Thymus (tissue), 11 donors: ENCODE data around the gene STK39. TPM values are rescaled to one million over a fixed set of nuclear protein-coding genes. Genes with fewer than 3 reads are reported as not detected.

Experiments
- DNase-seq, 9 donors: peaks; one replicate each; pipeline ENCODE4 v3.0.0-alpha.2; 2013; ENCODE audit warnings: low spot score in 9 of 9, low read depth in 6 of 9, missing footprints in 1 of 9
- H3K27ac ChIP-seq, 2 donors: one replicate each; pipeline ENCODE4 v1.5.1; 2013; ENCODE audit warnings: control low read depth in 1 of 2, low read depth in 1 of 2, low read length in 1 of 2, mild to moderate bottlenecking in 1 of 2, moderate library complexity in 1 of 2
- H3K27me3 ChIP-seq, 2 donors: one replicate each; pipeline ENCODE4 v1.5.1; 2013; ENCODE audit warnings: low read length in 1 of 2; ENCODE audit not compliant: control insufficient read depth in 2 of 2, insufficient read depth in 1 of 2
- H3K36me3 ChIP-seq, 2 donors: one replicate each; pipeline ENCODE4 v1.5.1; 2013; ENCODE audit warnings: low read length in 1 of 2, mild to moderate bottlenecking in 1 of 2, moderate library complexity in 1 of 2; ENCODE audit not compliant: control insufficient read depth in 2 of 2, insufficient read depth in 2 of 2
- H3K4me1 ChIP-seq, 2 donors: one replicate each; pipeline ENCODE4 v1.5.1; 2013; ENCODE audit warnings: low read length in 2 of 2; ENCODE audit not compliant: control insufficient read depth in 2 of 2, insufficient read depth in 2 of 2
- H3K4me3 ChIP-seq, 2 donors: one replicate each; pipeline ENCODE4 v1.5.1; 2013; ENCODE audit warnings: low read length in 2 of 2, control low read depth in 1 of 2, mild to moderate bottlenecking in 1 of 2
- H3K9me3 ChIP-seq, 2 donors: one replicate each; pipeline ENCODE4 v1.5.1; 2013; ENCODE audit warnings: low read length in 1 of 2, mild to moderate bottlenecking in 1 of 2; ENCODE audit not compliant: control insufficient read depth in 2 of 2, insufficient read depth in 1 of 2
- WGBS: extraction: QIAGEN DNeasy Blood & Tissue Kit; methylation state at CpG from one replicate; pipeline ENCODE4 v1.1.7; 2013; 5-methylcytosine and 5-hydroxymethylcytosine counted together
- polyA plus RNA-seq: library from polyadenylated mRNA; stranded (reverse); fragments of 200-250 nt; gene quantifications from one replicate; pipeline ENCODE4 v1.2.3, GENCODE V29; 2013
- total RNA-seq: library from RNA; stranded (reverse); fragments of 120-200 nt; gene quantifications from one replicate; pipeline ENCODE4 v1.2.4, GENCODE V29; 2013
- donor health status: healthy.

STK39 gene
- total and polyA plus RNA-seq, 2 donors, result 30.7 to 34.1 TPM

- Histone ChIP-seq H3K4me3 (no peak overlapping the region), H3K27me3 (no peaks in the 10 kb centered on the region), H3K27ac (no peak overlapping the region), H3K36me3 (no peaks in the 10 kb centered on the region), H3K4me1 (no peaks in the 10 kb centered on the region), H3K9me3 (no peaks in the 10 kb centered on the region)
- WGBS, result 94% methylated on average over 5 of the region's 5 CpGs
- no peak for DNase-seq
These were observed 307.7 kb downstream of the STK39 start for GRCh38 chr2:167939514-167940345.

GRCh38 chr2:167937403-167937802 lies 310.0 kb downstream of the STK39 start:
- H3K9me3 ChIP-seq, result no peaks in the 10 kb centered on the region
- WGBS, result 95% methylated on average over 1 of the region's 1 CpG

DNA sequence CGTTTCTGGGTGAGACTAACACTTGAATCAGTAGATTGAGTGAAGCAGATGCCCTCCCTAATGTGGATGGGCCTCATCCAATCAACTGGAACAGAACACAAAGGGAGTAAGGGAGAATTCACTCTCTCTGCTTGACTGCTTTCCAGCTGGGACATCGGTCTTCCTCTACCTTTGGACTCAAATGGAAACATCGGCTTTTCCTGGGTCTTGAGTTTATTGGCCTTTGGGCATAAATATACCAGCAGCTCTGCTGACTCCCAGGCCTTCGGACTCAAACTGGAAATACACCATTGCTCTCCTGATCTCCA lies 311.6 kb downstream of the STK39 start:
- no peak overlapping the region for H3K27ac ChIP-seq
- H3K4me1 ChIP-seq, result no peaks in the 10 kb centered on the region
- DNase-seq, result no peak
- no peaks in the 10 kb centered on the region for H3K36me3 ChIP-seq
- H3K27me3 ChIP-seq, result no peaks in the 10 kb centered on the region
- no peak overlapping the region for H3K4me3 ChIP-seq
- 88% methylated on average over 4 of the region's 4 CpGs for WGBS
- no peaks in the 10 kb centered on the region for H3K9me3 ChIP-seq

More at GRCh38 chr2:167937403-167937802, 310.0 kb downstream of the STK39 start:
- Histone ChIP-seq H3K27me3 (no peaks in the 10 kb centered on the region), H3K27ac (no peak overlapping the region), H3K4me1 (no peaks in the 10 kb centered on the region), H3K4me3 (no peak overlapping the region), H3K36me3 (no peaks in the 10 kb centered on the region)
- DNase-seq, result no peak

DNA sequence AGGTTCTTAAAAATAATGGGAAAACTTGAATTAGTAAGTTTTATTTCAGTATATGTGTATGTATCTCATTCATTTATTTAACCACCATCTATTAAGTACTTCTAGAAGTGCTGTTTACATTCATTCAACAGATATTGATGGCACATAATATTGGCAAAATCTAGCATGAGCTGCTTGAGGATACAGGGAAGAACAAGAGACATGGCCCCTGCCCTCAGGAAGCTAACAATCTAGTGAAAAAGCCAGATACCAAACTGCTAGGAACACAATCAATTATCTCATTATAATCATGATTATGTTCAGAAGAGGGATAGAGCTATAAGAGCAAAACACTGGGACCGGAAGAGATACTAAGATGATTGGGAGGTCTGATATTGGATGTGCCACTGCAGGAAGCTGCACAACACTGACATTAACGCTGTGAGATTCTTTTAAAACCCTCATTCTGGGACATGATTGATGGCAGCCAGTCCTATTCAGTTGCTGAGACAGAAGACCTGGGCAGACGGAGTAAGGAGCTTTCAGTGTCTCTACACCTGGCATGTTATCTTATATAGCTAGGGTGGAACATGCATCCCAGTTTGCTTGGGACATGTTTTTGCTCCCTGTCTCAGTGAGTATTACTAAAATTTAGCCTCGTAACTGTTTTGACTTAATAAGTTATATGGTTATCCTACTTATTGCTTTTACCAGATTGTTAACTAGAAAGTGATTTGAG lies 314.1 kb downstream of the STK39 start:
- no peaks in the 10 kb centered on the region for H3K4me1 ChIP-seq
- WGBS, result 95% methylated on average over 4 of the region's 4 CpGs
- H3K27ac ChIP-seq, result no peak overlapping the region
- H3K27me3 ChIP-seq, result no peaks in the 10 kb centered on the region
- H3K9me3 ChIP-seq, result no peaks in the 10 kb centered on the region
- H3K36me3 ChIP-seq, result no peaks in the 10 kb centered on the region
- DNase-seq, result no peak
- no peak overlapping the region for H3K4me3 ChIP-seq

- 87% methylated on average over 4 of the region's 4 CpGs for WGBS
- Histone ChIP-seq H3K4me1 (no peaks in the 10 kb centered on the region), H3K27me3 (no peaks in the 10 kb centered on the region), H3K4me3 (no peak overlapping the region), H3K9me3 (no peaks in the 10 kb centered on the region), H3K36me3 (no peaks in the 10 kb centered on the region), H3K27ac (no peak overlapping the region)
- DNase-seq, result no peak
These were observed 315.2 kb downstream of the STK39 start for GRCh38 chr2:167932123-167932693.

GRCh38 chr2:167929484-167929883 lies 317.9 kb downstream of the STK39 start:
- Histone ChIP-seq H3K4me1 (no peaks in the 10 kb centered on the region), H3K27me3 (no peaks in the 10 kb centered on the region), H3K36me3 (no peaks in the 10 kb centered on the region), H3K9me3 (no peaks in the 10 kb centered on the region), H3K4me3 (no peak overlapping the region), H3K27ac (no peak overlapping the region)
- 97% methylated on average over 3 of the region's 3 CpGs for WGBS
- DNase-seq, result no peak

- Histone ChIP-seq H3K4me1 (no peaks in the 10 kb centered on the region), H3K4me3 (no peak overlapping the region), H3K9me3 (no peaks in the 10 kb centered on the region), H3K27ac (no peak overlapping the region), H3K27me3 (no peaks in the 10 kb centered on the region), H3K36me3 (no peaks in the 10 kb centered on the region)
- 97% methylated on average over 6 of the region's 6 CpGs for WGBS
- DNase-seq, result no peak
These were observed 319.0 kb downstream of the STK39 start for GRCh38 chr2:167928434-167928833.

DNA sequence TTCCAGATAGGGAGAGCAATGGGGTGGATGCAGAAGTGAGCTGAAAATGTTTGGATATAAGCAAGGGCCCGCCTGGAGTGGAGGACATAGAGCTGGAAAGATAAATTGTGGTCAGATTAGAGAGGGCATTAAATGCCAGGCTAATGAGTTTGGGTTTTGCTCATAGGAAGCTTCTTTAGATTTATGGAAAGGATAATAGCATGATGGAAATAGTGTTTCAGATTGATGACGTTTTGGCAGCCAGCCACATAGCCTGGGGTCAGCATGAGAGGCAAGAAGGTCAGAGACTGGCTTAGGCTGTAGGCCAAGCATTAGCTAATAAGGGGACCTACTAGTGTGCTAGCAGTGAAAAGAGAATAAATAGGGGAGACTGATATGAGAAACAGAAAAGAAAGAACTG lies 321.6 kb downstream of the STK39 start:
- no peaks in the 10 kb centered on the region for H3K4me1 ChIP-seq
- WGBS, result 97% methylated on average over 2 of the region's 2 CpGs

DNA sequence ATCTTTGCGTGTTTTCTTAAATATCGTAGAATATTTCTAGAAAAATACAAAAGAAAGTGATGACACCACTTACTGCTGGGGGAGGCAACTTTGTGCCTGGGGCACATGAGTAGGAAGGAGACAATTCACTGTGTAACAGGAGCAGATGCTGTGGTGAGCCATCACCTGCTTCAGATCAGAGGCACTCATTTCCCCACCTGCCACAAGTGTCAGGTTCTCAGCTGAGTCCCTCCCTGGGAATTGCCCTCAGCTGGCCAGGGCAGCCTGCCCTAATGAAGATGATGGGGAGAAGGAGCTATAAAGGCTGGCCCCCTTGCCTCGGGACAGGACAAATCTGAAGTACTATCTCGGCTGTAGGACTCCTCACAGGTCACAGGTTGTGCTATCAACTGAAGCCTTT lies 322.8 kb downstream of the STK39 start:
- 96% methylated on average over 4 of the region's 4 CpGs for WGBS
- Histone ChIP-seq H3K27ac (no peak overlapping the region), H3K36me3 (no peaks in the 10 kb centered on the region), H3K27me3 (no peaks in the 10 kb centered on the region), H3K9me3 (no peaks in the 10 kb centered on the region), H3K4me1 (no peaks in the 10 kb centered on the region), H3K4me3 (no peak overlapping the region)
- no peak for DNase-seq

More for the DNA sequence above, 321.6 kb downstream of the STK39 start:
- no peaks in the 10 kb centered on the region for H3K27me3 ChIP-seq
- no peak overlapping the region for H3K4me3 ChIP-seq
- no peak overlapping the region for H3K27ac ChIP-seq
- no peaks in the 10 kb centered on the region for H3K9me3 ChIP-seq
- DNase-seq, result no peak
- no peaks in the 10 kb centered on the region for H3K36me3 ChIP-seq
